H1 (cell line): Measurements from ENCODE around the gene WBP11. TPM values are rescaled to one million over a fixed set of nuclear protein-coding genes. Genes with fewer than 3 reads are reported as not detected.

Experiments used
- CTCF ChIA-PET: fragments of 300-600 bp; sonication (Branson Sonifier 250); formaldehyde crosslinking; loops from one replicate; lab custom pipeline; 2021; ENCODE audit not compliant: partially characterized antibody; lab: Charles Lee
- POLR2A ChIA-PET: fragments of 300-600 bp; sonication (Branson Sonifier 250); formaldehyde crosslinking; loops from one replicate; lab custom pipeline; 2021; ENCODE audit warnings: inconsistent platforms; ENCODE audit not compliant: partially characterized antibody; lab: Charles Lee
- DNase-seq, 2 experiments: peaks; one replicate each; pipeline versions ENCODE4 v3.0.0 to v3.0.0-alpha.2; 2010 to 2022; ENCODE audit warnings: low spot score in 2 of 2, low read depth in 1 of 2, mixed read lengths in 1 of 2
- FAIRE-seq: peaks from 2 replicates; lab custom pipeline; 2011; peaks lifted over from hg19 to GRCh38; lab: Jason Lieb, UNC
- H2AFZ ChIP-seq: 2 replicates; pipeline ENCODE4 v1.8.1; 2012; ENCODE audit warnings: low read length, inconsistent platforms
- H2AK5ac ChIP-seq: 2 replicates; pipeline ENCODE4 v1.6.1; 2013; ENCODE audit warnings: low read depth, low read length
- H2BK120ac ChIP-seq: replicated peaks from 2 replicates; pipeline ENCODE3; 2013; ENCODE audit warnings: low read depth, low read length, inconsistent platforms
- H2BK12ac ChIP-seq: 2 replicates; pipeline ENCODE4 v1.6.1; 2013; ENCODE audit warnings: low read depth, low read length
- H2BK15ac ChIP-seq: 2 replicates; pipeline ENCODE4 v1.6.1; 2013; ENCODE audit warnings: low read length
- H2BK20ac ChIP-seq: 2 replicates; pipeline ENCODE4 v1.6.1; 2013; ENCODE audit warnings: low read length
- H2BK5ac ChIP-seq: 2 replicates; pipeline ENCODE4 v1.6.1; 2013; ENCODE audit warnings: low read depth, low read length
- H3K14ac ChIP-seq: 2 replicates; pipeline ENCODE4 v1.6.1; 2013; ENCODE audit warnings: inconsistent platforms; ENCODE audit not compliant: insufficient read length
- H3K18ac ChIP-seq: 2 replicates; pipeline ENCODE4 v1.6.1; 2013; ENCODE audit warnings: low read length; ENCODE audit errors: extremely low read depth
- H3K23ac ChIP-seq: 2 replicates; pipeline ENCODE4 v1.6.1; 2013; ENCODE audit warnings: inconsistent platforms; ENCODE audit not compliant: insufficient read length
- H3K23me2 ChIP-seq: 2 replicates; pipeline ENCODE4 v1.6.1; 2013; ENCODE audit warnings: low read depth, low read length
- H3K27ac ChIP-seq: 2 replicates; pipeline ENCODE4 v1.6.1; 2011; ENCODE audit warnings: low read depth, low read length, inconsistent platforms
- H3K27me3 ChIP-seq, 4 experiments: replicated peaks in 1 of 4; 1 replicate in 1 of 4; 2 replicates in 3 of 4; pipeline versions ENCODE4 v1.6.1 to v1.8.1; 2011 to 2013; ENCODE audit warnings: low read length in 3 of 4, mild to moderate bottlenecking in 3 of 4, inconsistent platforms in 2 of 4, mixed read lengths in 2 of 4, moderate library complexity in 1 of 4; ENCODE audit not compliant: control insufficient read depth in 3 of 4, insufficient read depth in 3 of 4; ENCODE audit errors: extremely low read depth in 1 of 4
- H3K36me3 ChIP-seq, 4 experiments: 2 replicates each; pipeline versions ENCODE4 v1.6.1 to v1.8.1; 2011 to 2013; ENCODE audit warnings: mild to moderate bottlenecking in 4 of 4, low read length in 3 of 4, moderate library complexity in 2 of 4, control low read depth in 1 of 4, inconsistent platforms in 1 of 4; ENCODE audit not compliant: insufficient read depth in 4 of 4, control insufficient read depth in 2 of 4
- H3K4ac ChIP-seq: replicated peaks from 2 replicates; pipeline ENCODE3; 2013; ENCODE audit warnings: low read length, low read depth, mixed read lengths, inconsistent platforms; ENCODE audit not compliant: insufficient read length
- H3K4me1 ChIP-seq, 4 experiments: replicated peaks in 1 of 4; 1 replicate in 1 of 4; 2 replicates in 3 of 4; pipeline versions ENCODE4 v1.6.1 to v1.8.1; 2011 to 2013; ENCODE audit warnings: low read length in 3 of 4, inconsistent platforms in 2 of 4, mixed read lengths in 1 of 4; ENCODE audit not compliant: insufficient read depth in 4 of 4, control insufficient read depth in 3 of 4
- H3K4me2 ChIP-seq, 2 experiments: 2 replicates each; pipeline versions ENCODE4 v1.6.1 to v1.8.1; 2011 to 2013; ENCODE audit warnings: low read depth in 2 of 2, low read length in 2 of 2, control low read depth in 1 of 2, inconsistent platforms in 1 of 2, mild to moderate bottlenecking in 1 of 2; ENCODE audit not compliant: insufficient read depth in 1 of 2
- H3K4me3 ChIP-seq, 4 experiments: fragments of 200-600, 300-600 bp in 1 of 4; sonication (generic), shearing (Covaris generic), sonication (Bioruptor Twin) in 1 of 4; 2 replicates each; pipeline versions ENCODE4 v1.5.1 to v1.8.1; 2011 to 2016; ENCODE audit warnings: low read length in 4 of 4, low read depth in 3 of 4, control low read depth in 2 of 4, inconsistent platforms in 2 of 4, mild to moderate bottlenecking in 2 of 4, mixed read lengths in 1 of 4, moderate library complexity in 1 of 4; ENCODE audit not compliant: insufficient read depth in 2 of 4; ENCODE audit errors: extremely low read depth in 1 of 4
- H3K56ac ChIP-seq: replicated peaks from 2 replicates; pipeline ENCODE3; 2013; ENCODE audit warnings: low read depth, mild to moderate bottlenecking, mixed read lengths, low read length, inconsistent platforms; ENCODE audit not compliant: insufficient read length
- H3K79me1 ChIP-seq: 2 replicates; pipeline ENCODE4 v1.6.1; 2013; ENCODE audit warnings: low read depth, low read length, control low read depth
- H3K79me2 ChIP-seq, 2 experiments: 2 replicates each; pipeline versions ENCODE4 v1.6.1 to v1.8.1; 2012 to 2013; ENCODE audit warnings: low read length in 2 of 2, mild to moderate bottlenecking in 2 of 2, inconsistent platforms in 1 of 2; ENCODE audit not compliant: insufficient read depth in 2 of 2, control insufficient read depth in 1 of 2
- H3K9ac ChIP-seq, 4 experiments: replicated peaks in 1 of 4; 1 replicate in 1 of 4; 2 replicates in 3 of 4; pipeline versions ENCODE4 v1.6.1 to v1.8.1; 2011 to 2013; ENCODE audit warnings: low read depth in 3 of 4, low read length in 3 of 4, control low read depth in 2 of 4, mild to moderate bottlenecking in 2 of 4, moderate library complexity in 2 of 4, inconsistent platforms in 1 of 4; ENCODE audit errors: extremely low read depth in 1 of 4
- H3K9me3 ChIP-seq, 2 experiments: 2 replicates each; pipeline versions ENCODE4 v1.6.1 to v1.8.1; 2012 to 2013; ENCODE audit warnings: mild to moderate bottlenecking in 2 of 2, moderate library complexity in 2 of 2, control low read depth in 1 of 2, inconsistent platforms in 1 of 2, low read depth in 1 of 2, low read length in 1 of 2, mixed read lengths in 1 of 2; ENCODE audit not compliant: insufficient read depth in 2 of 2
- H4K20me1 ChIP-seq, 2 experiments: replicated peaks in 1 of 2; 2 replicates each; pipeline versions ENCODE3 to v1.8.1; 2011 to 2013; ENCODE audit warnings: inconsistent platforms in 2 of 2, low read length in 2 of 2, mild to moderate bottlenecking in 1 of 2; ENCODE audit not compliant: insufficient read depth in 2 of 2, control insufficient read depth in 1 of 2
- H4K5ac ChIP-seq: 2 replicates; pipeline ENCODE4 v1.6.1; 2013; ENCODE audit warnings: low read length, low read depth, mixed read lengths, inconsistent platforms; ENCODE audit not compliant: insufficient read length
- H4K8ac ChIP-seq: 2 replicates; pipeline ENCODE4 v1.8.0; 2013; ENCODE audit warnings: mild to moderate bottlenecking, moderate library complexity, low read length, inconsistent platforms; ENCODE audit not compliant: insufficient read depth; ENCODE audit errors: extremely low read depth
- H4K91ac ChIP-seq: replicated peaks from 2 replicates; pipeline ENCODE3; 2013; ENCODE audit warnings: low read length, mixed read lengths, inconsistent platforms; ENCODE audit not compliant: insufficient read length
- ASH2L ChIP-seq: fragments of 200-600, 300-600 bp; sonication (generic); IDR thresholded peaks from one replicate; pipeline ENCODE4 v1.7.1; 2017; ENCODE audit warnings: low read length
- CHD2 ChIP-seq: IDR thresholded peaks from 2 replicates; pipeline ENCODE4 v1.6.1; 2012; ENCODE audit warnings: low read length, improper control_type of control experiment
- EGR1 ChIP-seq: IDR thresholded peaks from 2 replicates; pipeline ENCODE4 v1.6.1; 2011; ENCODE audit warnings: low read depth, low read length, borderline replicate concordance
- FOSL1 ChIP-seq: IDR thresholded peaks from 2 replicates; pipeline ENCODE4 v1.6.1; 2011; ENCODE audit warnings: mild to moderate bottlenecking, low read depth, low read length, moderate library complexity; ENCODE audit not compliant: insufficient read depth
- HDAC2 ChIP-seq, 2 experiments: fragments of 300-600 bp in 1 of 2; sonication (generic) in 1 of 2; IDR thresholded peaks; 2 replicates each; pipeline ENCODE4 v1.6.1; 2011 to 2012; ENCODE audit warnings: low read depth in 2 of 2, low read length in 2 of 2, mild to moderate bottlenecking in 2 of 2, moderate library complexity in 2 of 2, borderline replicate concordance in 1 of 2, inconsistent platforms in 1 of 2
- RNF2 ChIP-seq: fragments of 200-900, 300-1000 bp; sonication (generic); IDR thresholded peaks from 2 replicates; pipeline ENCODE4 v1.7.1; 2016; ENCODE audit warnings: borderline replicate concordance, low read depth, mild to moderate bottlenecking, antibody characterized with exemption, low read length; ENCODE audit not compliant: poor library complexity, severe bottlenecking; ENCODE audit errors: missing control alignments
- SAP30 ChIP-seq: fragments of 300-600 bp; sonication (generic); IDR thresholded peaks from 2 replicates; pipeline ENCODE4 v1.7.1; 2012; ENCODE audit warnings: low read length, moderate library complexity, mild to moderate bottlenecking, inconsistent platforms; ENCODE audit not compliant: insufficient read depth, insufficient replicate concordance
- SP4 ChIP-seq: IDR thresholded peaks from 2 replicates; pipeline ENCODE4 v1.6.1; 2012; ENCODE audit warnings: low read length, inconsistent platforms
- SRF ChIP-seq: IDR thresholded peaks from 2 replicates; pipeline ENCODE4 v1.6.1; 2011; ENCODE audit warnings: mild to moderate bottlenecking, low read depth, low read length, moderate library complexity
- WGBS, 2 experiments: shearing (Covaris generic) in 1 of 2; methylation state at CpG; one replicate each; pipeline versions ENCODE4 v1.1.6 to v1.1.7; 2013 to 2015; ENCODE audit warnings: low lambda C conversion rate in 2 of 2, mixed read lengths in 2 of 2, inconsistent platforms in 1 of 2, low coverage in 1 of 2, missing lambda C conversion rate in 1 of 2; ENCODE audit not compliant: insufficient replicate concordance in 2 of 2, insufficient coverage in 1 of 2, insufficient read length in 1 of 2; ENCODE audit errors: extremely low coverage in 1 of 2, missing lambda C conversion rate in 1 of 2; 5-methylcytosine and 5-hydroxymethylcytosine counted together
- polyA plus RNA-seq, 7 experiments: library from polyadenylated mRNA; depleted of rRNA in 3 of 7; stranded (reverse) in 5 of 7; unstranded in 2 of 7; fragments of >200 nt in 5 of 7; fragments of 200-250 nt in 2 of 7; gene quantifications; 1 replicate in 5 of 7; 2 replicates in 1 of 7; 4 replicates in 1 of 7; pipeline versions ENCODE4 v1.2.1 to v1.2.3, GENCODE V29; 2011 to 2013; ENCODE audit warnings: missing spikeins in 2 of 7, mixed read lengths in 2 of 7
- total RNA-seq: library from RNA; stranded (reverse); fragmentation: NEBNext Ultra II Directional; extraction: Animal tissue kit (Norgen Biotek cat#: 25700); gene quantifications from 2 replicates; pipeline ENCODE4 v1.2.1, GENCODE V29; 2021

WBP11 gene
- total and polyA plus RNA-seq, 2 of the 8 experiments (the other 6 are each of a cell fraction or from before 2014, with no cell fraction given) = 22.1 to 134 TPM

GRCh38 chr12:14770496-14771461 is 32.5 kb downstream of the WBP11 start:
- Histone ChIP-seq H3K4me2 (peak overlapping the region; percentile 77 to 80), H4K20me1 (peaks cover 0 to 8% of the 10 kb centered on the region in 2 experiments), H4K91ac (peak overlapping the region; percentile 80), H3K18ac (peak overlapping the region; percentile 94), H3K14ac (peak overlapping the region; percentile 44), H2BK5ac (peak overlapping the region; percentile 83), H4K5ac (peak overlapping the region; percentile 47), H3K27ac (peak overlapping the region; percentile 93), H2BK20ac (no peak overlapping the region), H2BK12ac (no peak overlapping the region; the same call in 1 of the 2 replicates), H3K56ac (peak overlapping the region; percentile 50), H3K36me3 (no peaks in the 10 kb centered on the region), H3K23me2 (peaks cover 4% of the 10 kb centered on the region), H2AFZ (no peak overlapping the region), H3K9ac (peak overlapping the region; percentile 80 to 95 (median 93)), H3K4ac (peak overlapping the region; percentile 28), H3K79me2 (peaks cover 0 to 37% of the 10 kb centered on the region in 2 experiments; a peak in 2 of 4 replicates), H2BK15ac (no peak overlapping the region), H2AK5ac (peak overlapping the region; percentile 43; the same call in 1 of the 2 replicates), H3K4me3 (peak overlapping the region; percentile 84 to 99 (median 92)), H3K27me3 (no peaks in the 10 kb centered on the region), H2BK120ac (no peak overlapping the region), H4K8ac (no peak overlapping the region), H3K23ac (no peak overlapping the region), H3K4me1 (no peaks in the 10 kb centered on the region; a peak in 2 of 7 replicates), H3K79me1 (no peaks in the 10 kb centered on the region), H3K9me3 (no peaks in the 10 kb centered on the region)
- WGBS, 2 experiments = 2% methylated on average over 56 of the region's 56 CpGs; no CpG with 5 or more reads in 1 of the 2 experiments
- ChIA-PET POLR2A (interaction anchor here (0.7 to 7.3 kb wide), 49 partner anchors 9 to 1105 kb away, joined by 3 to 136 read pairs (median 5); partner anchors contain the start of genes C12orf60, GUCY2C, PLBD1 and SMCO3), CTCF (interaction anchor here (0.8 to 2.6 kb wide), 17 partner anchors 9 to 178 kb away, joined by 3 to 12 read pairs (median 4); partner anchors contain the start of genes C12orf60 and WBP11)
- DNase-seq = peak; percentile 80 to 96
- peak; percentile 48 for FAIRE-seq
- peak; percentile 90 for TF ChIP-seq SAP30
- TF ChIP-seq CHD2 = peak; percentile 72
- no peak for TF ChIP-seq ASH2L
- TF ChIP-seq HDAC2 (IDR thresholded peaks at IDR 0.05; ENCODE audit: borderline replicate concordance in 1 of 2, low read depth in 2 of 2, low read length in 2 of 2) = peak in 1 of 2 experiments; percentile 62; a peak in 2 of 4 replicates
- no peak for TF ChIP-seq SRF
- TF ChIP-seq EGR1 = peak; percentile 1; the same call in 1 of the 2 replicates
- no peak for TF ChIP-seq RNF2
- TF ChIP-seq SP4 = peak; percentile 85; the same call in 1 of the 2 replicates
- no peak for TF ChIP-seq FOSL1
